ENCODE measurements around the gene MAN2B1.

Gene MAN2B1

DNA sequence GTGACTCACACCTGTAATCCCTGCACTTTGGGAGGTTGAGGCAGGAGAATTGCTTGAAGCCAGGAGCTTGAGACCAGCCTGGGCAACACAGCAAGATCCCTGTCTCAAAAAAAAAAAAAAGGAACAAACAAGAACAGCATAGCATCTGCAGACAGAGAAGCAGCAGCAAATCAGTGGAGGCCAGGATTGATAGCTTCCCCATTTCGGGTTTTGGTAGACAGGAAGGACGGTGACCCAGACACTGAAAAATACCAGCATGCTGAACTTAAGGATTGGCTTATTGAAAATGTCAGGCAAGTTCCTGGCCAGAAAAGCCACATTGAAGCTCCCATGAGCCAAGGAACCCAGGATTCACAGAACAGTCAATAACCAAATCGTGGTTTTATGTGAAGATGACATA lies 58.9 kb downstream of the MAN2B1 start:
- TF ChIP-seq, protein P1, sequence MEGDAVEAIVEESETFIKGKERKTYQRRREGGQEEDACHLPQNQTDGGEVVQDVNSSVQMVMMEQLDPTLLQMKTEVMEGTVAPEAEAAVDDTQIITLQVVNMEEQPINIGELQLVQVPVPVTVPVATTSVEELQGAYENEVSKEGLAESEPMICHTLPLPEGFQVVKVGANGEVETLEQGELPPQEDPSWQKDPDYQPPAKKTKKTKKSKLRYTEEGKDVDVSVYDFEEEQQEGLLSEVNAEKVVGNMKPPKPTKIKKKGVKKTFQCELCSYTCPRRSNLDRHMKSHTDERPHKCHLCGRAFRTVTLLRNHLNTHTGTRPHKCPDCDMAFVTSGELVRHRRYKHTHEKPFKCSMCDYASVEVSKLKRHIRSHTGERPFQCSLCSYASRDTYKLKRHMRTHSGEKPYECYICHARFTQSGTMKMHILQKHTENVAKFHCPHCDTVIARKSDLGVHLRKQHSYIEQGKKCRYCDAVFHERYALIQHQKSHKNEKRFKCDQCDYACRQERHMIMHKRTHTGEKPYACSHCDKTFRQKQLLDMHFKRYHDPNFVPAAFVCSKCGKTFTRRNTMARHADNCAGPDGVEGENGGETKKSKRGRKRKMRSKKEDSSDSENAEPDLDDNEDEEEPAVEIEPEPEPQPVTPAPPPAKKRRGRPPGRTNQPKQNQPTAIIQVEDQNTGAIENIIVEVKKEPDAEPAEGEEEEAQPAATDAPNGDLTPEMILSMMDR (IDR thresholded peaks at IDR 0.05; ENCODE audit: low read depth, low read length): no peak
- no peak for DNase-seq (ENCODE audit: extremely low read depth, low read depth)

DNA sequence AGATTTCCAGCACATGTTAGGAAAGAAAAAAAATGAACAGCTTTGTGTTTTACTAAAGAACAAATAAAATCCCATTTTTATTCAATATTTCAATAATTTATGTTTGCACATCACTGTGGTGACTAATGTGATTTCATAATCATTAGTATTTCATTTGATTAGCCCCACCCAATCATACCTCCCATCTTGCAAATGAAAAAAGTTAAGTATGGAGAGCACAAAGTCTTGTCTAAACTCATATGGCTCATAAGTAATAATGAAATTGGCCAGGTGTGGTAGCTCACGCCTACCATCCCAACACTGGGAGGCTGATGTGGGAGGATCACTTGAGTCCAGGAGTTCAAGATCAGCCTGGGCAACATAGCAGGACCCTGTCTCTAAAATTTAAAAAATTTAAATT lies 59.7 kb downstream of the MAN2B1 start:
- no peak for DNase-seq (ENCODE audit: extremely low read depth, low read depth)
- TF ChIP-seq, protein P1 (IDR thresholded peaks at IDR 0.05; ENCODE audit: low read depth, low read length): no peak

DNA sequence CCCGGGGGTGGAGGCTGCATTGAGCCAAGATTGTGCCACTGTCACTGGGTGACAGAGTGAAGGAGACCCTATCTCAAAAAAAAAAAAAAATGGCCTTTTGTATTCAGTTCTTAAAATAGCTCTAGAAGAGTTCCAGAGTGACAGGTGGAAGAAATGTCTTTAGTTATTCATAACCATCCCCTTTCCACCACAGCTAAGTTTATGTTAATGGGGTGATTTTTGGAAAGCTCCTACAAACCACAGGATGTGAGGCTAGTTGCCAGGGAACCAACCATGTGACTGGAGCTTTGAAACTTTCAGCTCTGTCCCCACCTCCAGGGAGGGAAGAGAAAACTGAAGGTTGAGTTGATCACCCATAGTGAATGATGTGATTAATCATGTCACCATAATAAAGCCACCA lies 62.8 kb downstream of the MAN2B1 start:
- TF ChIP-seq, protein P1 (IDR thresholded peaks at IDR 0.05; ENCODE audit: low read depth, low read length): no peak
- DNase-seq (ENCODE audit: extremely low read depth, low read depth): no peak

DNA sequence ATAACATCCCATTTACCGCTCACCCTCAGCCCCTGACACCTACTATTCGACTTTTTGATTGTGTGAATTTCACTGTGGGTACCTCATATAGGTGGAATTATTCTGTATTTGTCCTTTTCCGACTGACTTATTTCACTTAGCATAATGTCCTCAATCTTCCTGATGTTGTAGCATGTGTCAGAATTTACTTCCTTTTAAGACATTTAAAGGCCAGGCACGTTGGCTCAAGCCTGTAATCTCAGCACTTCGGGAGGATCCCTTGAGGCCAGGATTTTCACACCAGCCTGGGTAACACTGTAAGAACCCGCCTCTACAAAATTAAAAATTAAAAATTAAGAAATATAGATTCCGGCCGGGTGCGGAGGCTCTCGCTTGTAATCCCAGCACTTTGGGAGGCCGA lies 68.9 kb downstream of the MAN2B1 start:
- TF ChIP-seq, protein P1 (IDR thresholded peaks at IDR 0.05; ENCODE audit: low read depth, low read length): no peak
- no peak for DNase-seq (ENCODE audit: extremely low read depth, low read depth)

DNA sequence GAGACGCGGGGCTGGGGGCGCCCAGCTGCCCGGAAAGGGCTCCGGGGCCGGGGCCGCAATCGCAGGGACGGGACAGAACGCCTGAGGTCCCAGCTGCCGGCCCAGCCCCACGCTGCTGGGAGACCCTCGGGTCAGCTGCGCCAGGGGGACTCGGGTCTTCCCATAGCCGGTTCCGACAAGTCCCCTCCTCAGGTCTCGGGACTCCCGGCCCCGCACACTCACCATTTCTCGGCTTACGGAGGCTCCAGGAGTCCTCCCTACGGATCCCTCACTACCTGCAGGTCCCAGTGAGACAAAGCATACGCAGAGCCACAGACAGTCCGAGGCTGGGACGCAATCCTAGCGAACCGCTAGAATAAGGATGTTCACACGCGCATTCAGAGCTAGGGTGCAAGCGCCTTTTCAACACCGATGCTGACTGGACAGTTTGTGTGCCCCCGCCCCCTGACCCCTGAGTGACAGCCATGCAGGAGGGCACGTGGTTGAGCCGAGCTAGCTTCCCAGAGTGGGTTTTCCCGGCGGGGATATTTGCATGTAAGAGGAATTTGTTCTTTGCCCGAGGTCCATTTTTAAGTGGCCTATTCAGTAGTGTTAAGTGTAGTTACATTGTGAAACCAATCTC lies 69.5 kb downstream of the MAN2B1 start:
- DNase-seq (ENCODE audit: extremely low read depth, low read depth): no peak
- TF ChIP-seq, protein P1 (IDR thresholded peaks at IDR 0.05; ENCODE audit: low read depth, low read length): no peak
